ENCODE results near the gene FEM1B.

DNA sequence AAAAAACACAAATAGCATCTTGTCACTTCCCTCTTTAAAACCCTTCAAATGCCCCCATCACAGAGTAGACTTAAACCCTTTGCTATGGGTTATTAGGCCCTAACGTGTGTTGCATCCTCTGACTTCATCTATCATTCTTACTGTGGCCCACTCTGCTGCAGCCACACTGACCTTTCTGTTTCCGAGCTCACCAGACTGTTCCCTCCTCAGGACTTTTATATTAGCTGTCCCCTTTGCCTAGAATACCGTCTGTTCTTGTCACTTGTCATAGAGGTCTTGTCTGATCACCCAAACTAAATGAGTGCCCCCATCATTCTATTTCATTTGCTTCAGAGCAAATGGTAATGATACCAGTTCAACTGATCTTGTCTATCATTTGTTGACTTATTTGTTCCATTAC lies 877 bp upstream of the FEM1B start:
- TF ChIP-seq, protein P1, sequence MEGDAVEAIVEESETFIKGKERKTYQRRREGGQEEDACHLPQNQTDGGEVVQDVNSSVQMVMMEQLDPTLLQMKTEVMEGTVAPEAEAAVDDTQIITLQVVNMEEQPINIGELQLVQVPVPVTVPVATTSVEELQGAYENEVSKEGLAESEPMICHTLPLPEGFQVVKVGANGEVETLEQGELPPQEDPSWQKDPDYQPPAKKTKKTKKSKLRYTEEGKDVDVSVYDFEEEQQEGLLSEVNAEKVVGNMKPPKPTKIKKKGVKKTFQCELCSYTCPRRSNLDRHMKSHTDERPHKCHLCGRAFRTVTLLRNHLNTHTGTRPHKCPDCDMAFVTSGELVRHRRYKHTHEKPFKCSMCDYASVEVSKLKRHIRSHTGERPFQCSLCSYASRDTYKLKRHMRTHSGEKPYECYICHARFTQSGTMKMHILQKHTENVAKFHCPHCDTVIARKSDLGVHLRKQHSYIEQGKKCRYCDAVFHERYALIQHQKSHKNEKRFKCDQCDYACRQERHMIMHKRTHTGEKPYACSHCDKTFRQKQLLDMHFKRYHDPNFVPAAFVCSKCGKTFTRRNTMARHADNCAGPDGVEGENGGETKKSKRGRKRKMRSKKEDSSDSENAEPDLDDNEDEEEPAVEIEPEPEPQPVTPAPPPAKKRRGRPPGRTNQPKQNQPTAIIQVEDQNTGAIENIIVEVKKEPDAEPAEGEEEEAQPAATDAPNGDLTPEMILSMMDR (IDR thresholded peaks at IDR 0.05; ENCODE audit: insufficient read depth, low read length): no peak
- no peak for TF ChIP-seq GABPA (IDR thresholded peaks at IDR 0.05; ENCODE audit: low read depth)
- no peak for TF ChIP-seq POLR2AphosphoS5 (IDR thresholded peaks at IDR 0.05; ENCODE audit: low read depth)
- TF ChIP-seq, protein P2, sequence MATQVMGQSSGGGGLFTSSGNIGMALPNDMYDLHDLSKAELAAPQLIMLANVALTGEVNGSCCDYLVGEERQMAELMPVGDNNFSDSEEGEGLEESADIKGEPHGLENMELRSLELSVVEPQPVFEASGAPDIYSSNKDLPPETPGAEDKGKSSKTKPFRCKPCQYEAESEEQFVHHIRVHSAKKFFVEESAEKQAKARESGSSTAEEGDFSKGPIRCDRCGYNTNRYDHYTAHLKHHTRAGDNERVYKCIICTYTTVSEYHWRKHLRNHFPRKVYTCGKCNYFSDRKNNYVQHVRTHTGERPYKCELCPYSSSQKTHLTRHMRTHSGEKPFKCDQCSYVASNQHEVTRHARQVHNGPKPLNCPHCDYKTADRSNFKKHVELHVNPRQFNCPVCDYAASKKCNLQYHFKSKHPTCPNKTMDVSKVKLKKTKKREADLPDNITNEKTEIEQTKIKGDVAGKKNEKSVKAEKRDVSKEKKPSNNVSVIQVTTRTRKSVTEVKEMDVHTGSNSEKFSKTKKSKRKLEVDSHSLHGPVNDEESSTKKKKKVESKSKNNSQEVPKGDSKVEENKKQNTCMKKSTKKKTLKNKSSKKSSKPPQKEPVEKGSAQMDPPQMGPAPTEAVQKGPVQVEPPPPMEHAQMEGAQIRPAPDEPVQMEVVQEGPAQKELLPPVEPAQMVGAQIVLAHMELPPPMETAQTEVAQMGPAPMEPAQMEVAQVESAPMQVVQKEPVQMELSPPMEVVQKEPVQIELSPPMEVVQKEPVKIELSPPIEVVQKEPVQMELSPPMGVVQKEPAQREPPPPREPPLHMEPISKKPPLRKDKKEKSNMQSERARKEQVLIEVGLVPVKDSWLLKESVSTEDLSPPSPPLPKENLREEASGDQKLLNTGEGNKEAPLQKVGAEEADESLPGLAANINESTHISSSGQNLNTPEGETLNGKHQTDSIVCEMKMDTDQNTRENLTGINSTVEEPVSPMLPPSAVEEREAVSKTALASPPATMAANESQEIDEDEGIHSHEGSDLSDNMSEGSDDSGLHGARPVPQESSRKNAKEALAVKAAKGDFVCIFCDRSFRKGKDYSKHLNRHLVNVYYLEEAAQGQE (IDR thresholded peaks at IDR 0.05; ENCODE audit: insufficient replicate concordance, low read depth): no peak
- TF ChIP-seq SPI1 (IDR thresholded peaks at IDR 0.05; ENCODE audit: borderline replicate concordance, low read depth): peak; percentile 10; the same call in 1 of the 2 replicates
